Glutamatergic neuron (in vitro differentiated cells): ENCODE data around the gene ORM2. TPM values are rescaled to one million over a fixed set of nuclear protein-coding genes. Genes with fewer than 3 reads are reported as not detected.

Source experiments
- DNase-seq: peaks from one replicate; pipeline ENCODE4 v3.0.0; 2022
- H3K27ac Mint-ChIP-seq: one replicate; pipeline ENCODE4 v1.8.0; 2020; ENCODE audit warnings: mild to moderate bottlenecking, mixed read lengths, inconsistent platforms; ENCODE audit not compliant: unreplicated experiment
- H3K27me3 Mint-ChIP-seq: one replicate; pipeline ENCODE4 v1.8.0; 2020; ENCODE audit warnings: mild to moderate bottlenecking, moderate library complexity, mixed read lengths, inconsistent platforms; ENCODE audit not compliant: unreplicated experiment
- H3K36me3 Mint-ChIP-seq: one replicate; pipeline ENCODE4 v1.8.0; 2020; ENCODE audit warnings: mild to moderate bottlenecking, mixed read lengths, inconsistent platforms; ENCODE audit not compliant: unreplicated experiment
- H3K4me1 Mint-ChIP-seq: one replicate; pipeline ENCODE4 v1.8.0; 2020; ENCODE audit warnings: mild to moderate bottlenecking, low read depth, mixed read lengths, inconsistent platforms; ENCODE audit not compliant: unreplicated experiment
- H3K4me3 Mint-ChIP-seq: one replicate; pipeline ENCODE4 v1.8.0; 2020; ENCODE audit warnings: mild to moderate bottlenecking, mixed read lengths, inconsistent platforms; ENCODE audit not compliant: unreplicated experiment
- H3K9me3 Mint-ChIP-seq: one replicate; pipeline ENCODE4 v1.8.0; 2020; ENCODE audit warnings: mild to moderate bottlenecking, moderate library complexity, mixed read lengths, inconsistent platforms; ENCODE audit not compliant: unreplicated experiment
- CTCF ChIP-seq: fragments of 200-600 bp; sonication (generic); IDR thresholded peaks from one replicate; pipeline ENCODE4 v1.5.0; 2021; ENCODE audit not compliant: partially characterized antibody, unreplicated experiment
- total RNA-seq: library from RNA; stranded (reverse); fragmentation: NEBNext Ultra II Directional; extraction: Animal tissue kit (Norgen Biotek cat#: 25700); gene quantifications from one replicate; pipeline ENCODE4 v1.2.1, GENCODE V29; 2021; ENCODE audit not compliant: unreplicated experiment

The ORM2 gene
- total RNA-seq, 1 donor from 2014 or later = not detected

DNA sequence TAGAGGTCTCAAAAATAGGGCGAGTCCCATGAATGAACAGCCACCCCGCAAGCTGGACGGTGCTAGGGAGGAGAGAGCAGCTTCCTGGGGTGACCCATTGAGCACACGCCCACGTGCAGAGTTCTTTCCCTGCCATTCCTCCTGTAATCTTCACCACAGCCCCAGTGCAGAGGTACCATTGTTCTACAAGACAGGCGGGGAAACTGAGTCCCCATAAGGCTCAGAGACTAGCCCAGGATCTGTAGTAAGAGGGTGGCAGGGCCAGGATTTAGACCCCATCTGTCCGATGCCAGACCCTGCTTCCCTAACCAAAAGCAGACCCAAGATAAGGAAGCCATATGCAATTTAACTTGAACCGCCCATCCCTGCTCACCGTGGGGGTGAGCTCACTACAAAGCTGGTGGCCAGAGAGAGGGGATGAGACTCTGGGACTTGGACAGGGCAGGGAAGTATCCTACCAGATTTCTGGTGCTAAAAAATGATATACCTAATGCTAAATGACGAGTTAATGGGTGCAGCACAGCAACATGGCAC lies 43.5 kb upstream of the ORM2 start:
- Mint-ChIP-seq H3K4me1 (peaks cover 30% of the 10 kb centered on the region), H3K27ac (no peak overlapping the region), H3K4me3 (no peak overlapping the region), H3K27me3 (peaks cover 4% of the 10 kb centered on the region), H3K36me3 (no peaks in the 10 kb centered on the region), H3K9me3 (peaks cover 1% of the 10 kb centered on the region)
- peak; percentile 8 for DNase-seq
- no peak for TF ChIP-seq CTCF

DNA sequence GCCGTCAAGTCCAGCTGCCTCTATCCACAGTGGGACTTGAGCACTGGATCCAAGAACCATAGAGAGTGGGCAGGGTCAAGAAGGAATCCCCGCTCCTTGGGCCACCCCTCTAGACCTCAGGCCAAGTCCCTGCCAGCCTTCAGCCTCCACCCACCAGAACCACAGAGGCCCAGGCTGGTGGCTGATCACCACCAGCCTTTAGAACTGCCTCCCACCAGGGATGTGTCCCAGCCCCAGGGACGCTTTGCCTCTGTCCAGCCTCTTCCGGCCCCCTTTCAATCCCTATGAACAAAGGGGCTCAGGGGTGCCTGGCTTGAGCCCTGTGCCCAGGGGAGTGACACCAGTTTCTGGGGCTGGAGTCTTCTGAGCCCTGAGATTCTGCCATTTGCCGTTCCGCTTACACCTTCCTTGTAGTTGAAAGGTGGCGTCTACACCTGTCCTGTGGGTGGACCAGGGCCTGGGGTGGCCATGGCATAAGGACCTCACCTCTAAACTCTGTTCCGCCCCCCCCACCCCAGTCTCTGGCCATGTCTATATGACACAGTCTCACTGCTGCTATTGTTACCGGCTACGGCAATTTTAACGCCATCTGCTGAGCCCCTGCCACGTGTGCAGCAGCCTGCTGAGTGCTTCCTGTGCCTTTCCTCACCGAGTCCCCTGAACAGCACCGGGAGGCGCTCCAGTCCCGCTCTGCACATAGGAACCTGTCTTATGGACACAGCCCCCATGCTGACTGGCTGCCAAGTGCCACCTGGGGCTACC lies 42.5 kb upstream of the ORM2 start:
- Mint-ChIP-seq H3K4me1 (peaks cover 29% of the 10 kb centered on the region), H3K27ac (peak overlapping the region; percentile 5), H3K9me3 (peaks cover 1% of the 10 kb centered on the region), H3K36me3 (no peaks in the 10 kb centered on the region), H3K27me3 (peaks cover 4% of the 10 kb centered on the region), H3K4me3 (no peak overlapping the region)
- DNase-seq = peak; percentile 54
- TF ChIP-seq CTCF = no peak

DNA sequence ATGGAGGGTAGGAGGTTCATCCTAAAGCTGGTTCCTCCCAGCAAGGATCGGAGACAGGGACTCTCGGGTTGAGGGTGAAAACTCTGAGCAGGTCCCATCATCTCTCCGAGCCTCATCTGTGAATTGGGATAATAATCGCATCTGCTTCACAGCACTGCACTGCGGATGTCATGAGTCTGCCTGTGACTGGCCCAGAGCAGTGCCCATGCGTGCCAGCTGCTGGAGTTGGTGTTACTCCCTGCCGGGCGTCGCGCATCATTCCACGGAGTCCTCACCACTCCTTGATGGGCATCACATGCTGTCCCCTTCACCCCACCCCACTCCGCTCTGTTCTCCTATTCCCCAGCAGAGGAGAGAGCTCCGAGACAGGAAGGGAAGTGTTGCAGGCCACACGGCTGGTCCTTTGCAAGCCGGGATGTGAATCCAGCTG lies 41.9 kb upstream of the ORM2 start:
- no peak overlapping the region for H3K4me3 Mint-ChIP-seq
- peaks cover 1% of the 10 kb centered on the region for H3K9me3 Mint-ChIP-seq
- peaks cover 24% of the 10 kb centered on the region for H3K4me1 Mint-ChIP-seq
- peak; percentile 14 for DNase-seq
- peak overlapping the region; percentile 5 for H3K27ac Mint-ChIP-seq
- peaks cover 4% of the 10 kb centered on the region for H3K27me3 Mint-ChIP-seq
- TF ChIP-seq CTCF = no peak
- no peaks in the 10 kb centered on the region for H3K36me3 Mint-ChIP-seq

- Mint-ChIP-seq H3K4me3 (no peak overlapping the region), H3K27me3 (peaks cover 4% of the 10 kb centered on the region), H3K27ac (no peak overlapping the region), H3K36me3 (no peaks in the 10 kb centered on the region), H3K4me1 (peaks cover 22% of the 10 kb centered on the region), H3K9me3 (peaks cover 1% of the 10 kb centered on the region)
- peak; percentile 16 for DNase-seq
- TF ChIP-seq CTCF = no peak
Observed at GRCh38 chr9:114288193-114289091, 41.2 kb upstream of the ORM2 start.
